B cell (primary cell): ENCODE results near the gene CRELD2.

Experiments used
- CTCF ChIP-seq: fragments of 200-600 bp; IDR thresholded peaks from one replicate; pipeline ENCODE4 v1.8.0; 2022; ENCODE audit warnings: antibody characterized with exemption, mild to moderate bottlenecking
- EZH2 ChIP-seq: IDR thresholded peaks from 2 replicates; pipeline ENCODE4 v1.6.1; 2012; ENCODE audit warnings: borderline replicate concordance, low read depth, mild to moderate bottlenecking, moderate library complexity, low read length; ENCODE audit not compliant: insufficient read depth, poor library complexity, severe bottlenecking

- TF ChIP-seq CTCF (no peak), EZH2 (no peak)
Measured at GRCh38 chr22:49884075-49884474, 34.4 kb upstream of the CRELD2 start.
